CD8-positive, alpha-beta memory T cell (primary cell): Measurements from ENCODE around the gene NDST4. TPM values are rescaled to one million over a fixed set of nuclear protein-coding genes. Genes with fewer than 3 reads are reported as not detected.

Experiments used
- CTCF ChIA-PET: fragments of 350-600 bp; sonication (Branson Sonifier 250); formaldehyde crosslinking; loops from one replicate; lab custom pipeline; 2021; ENCODE audit warnings: antibody characterized with exemption; lab: Charles Lee
- POLR2A ChIA-PET: fragments of 350-600 bp; sonication (Branson Sonifier 250); formaldehyde crosslinking; loops from one replicate; lab custom pipeline; 2021; ENCODE audit warnings: antibody characterized with exemption; lab: Charles Lee
- DNase-seq, 5 donors: peaks; one replicate each; pipeline versions ENCODE4 v3.0.0 to v3.0.0-alpha.2; 2020 to 2022; ENCODE audit warnings: mixed read lengths in 1 of 5
- H3K27ac ChIP-seq: one replicate; pipeline ENCODE4 v1.7.0; 2013; ENCODE audit warnings: low read depth, mild to moderate bottlenecking, low read length, moderate library complexity
- H3K27me3 ChIP-seq: 2 replicates; pipeline ENCODE4 v1.7.0; 2013; ENCODE audit warnings: low read length, mild to moderate bottlenecking; ENCODE audit not compliant: insufficient read depth, poor library complexity, severe bottlenecking
- H3K36me3 ChIP-seq: 2 replicates; pipeline ENCODE4 v1.7.0; 2013; ENCODE audit warnings: mild to moderate bottlenecking, low read length, moderate library complexity; ENCODE audit not compliant: insufficient read depth
- H3K4me1 ChIP-seq: 2 replicates; pipeline ENCODE4 v1.7.0; 2013; ENCODE audit warnings: mild to moderate bottlenecking, low read length, moderate library complexity; ENCODE audit not compliant: insufficient read depth
- H3K4me3 ChIP-seq: 2 replicates; pipeline ENCODE4 v1.7.0; 2013; ENCODE audit warnings: mild to moderate bottlenecking, low read length
- H3K9me3 ChIP-seq: 2 replicates; pipeline ENCODE4 v1.7.0; 2013; ENCODE audit warnings: mild to moderate bottlenecking, low read length
- H3K27ac Mint-ChIP-seq, 8 donors: one replicate each; pipeline ENCODE4 v1.8.0; 2020 to 2021; ENCODE audit warnings: mixed read lengths in 8 of 8, mild to moderate bottlenecking in 6 of 8, inconsistent platforms in 3 of 8, moderate library complexity in 3 of 8
- H3K27me3 Mint-ChIP-seq, 2 donors: one replicate each; pipeline ENCODE4 v1.8.0; 2020 to 2021; ENCODE audit warnings: mixed read lengths in 2 of 2, mild to moderate bottlenecking in 1 of 2, moderate library complexity in 1 of 2
- H3K36me3 Mint-ChIP-seq, 3 donors: one replicate each; pipeline ENCODE4 v1.8.0; 2020 to 2021; ENCODE audit warnings: mixed read lengths in 3 of 3, inconsistent platforms in 1 of 3, mild to moderate bottlenecking in 1 of 3
- H3K4me1 Mint-ChIP-seq, 3 donors: one replicate each; pipeline ENCODE4 v1.8.0; 2020 to 2021; ENCODE audit warnings: mixed read lengths in 3 of 3, inconsistent platforms in 1 of 3, mild to moderate bottlenecking in 1 of 3
- H3K4me3 Mint-ChIP-seq, 7 donors: one replicate each; pipeline ENCODE4 v1.8.0; 2020 to 2021; ENCODE audit warnings: mixed read lengths in 7 of 7, mild to moderate bottlenecking in 6 of 7, moderate library complexity in 4 of 7, inconsistent platforms in 2 of 7
- H3K9me3 Mint-ChIP-seq, 5 donors: one replicate each; pipeline ENCODE4 v1.8.0; 2020 to 2022; ENCODE audit warnings: mixed read lengths in 5 of 5, mild to moderate bottlenecking in 3 of 5, moderate library complexity in 2 of 5, inconsistent platforms in 1 of 5
- polyA plus RNA-seq: library from polyadenylated mRNA; unstranded; fragments of 300-500 nt; fragmentation: Illumina TruSeq; gene quantifications from one replicate; pipeline ENCODE4 v1.2.3, GENCODE V29; 2021
- total RNA-seq, 2 experiments: library from RNA; stranded (reverse); gene quantifications; one replicate each; pipeline ENCODE4 v1.2.3, GENCODE V29; 2021

The NDST4 gene
- total and polyA plus RNA-seq, 3 experiments from 2014 or later = not detected

- Mint-ChIP-seq H3K4me3 (no peak overlapping the region), H3K9me3 (peaks cover 0 to 2% (median 0%) of the 10 kb centered on the region in 5 donors), H3K4me1 (no peaks in the 10 kb centered on the region), H3K27ac (no peak overlapping the region), H3K36me3 (no peaks in the 10 kb centered on the region), H3K27me3 (no peaks in the 10 kb centered on the region)
- H3K4me3 ChIP-seq = no peak overlapping the region
- H3K27me3 ChIP-seq = no peaks in the 10 kb centered on the region
- no peaks in the 10 kb centered on the region for H3K9me3 ChIP-seq
- H3K4me1 ChIP-seq = no peaks in the 10 kb centered on the region
- ChIA-PET CTCF (no interaction called here), POLR2A (no interaction called here)
- no peak for DNase-seq
- H3K36me3 ChIP-seq = no peaks in the 10 kb centered on the region
- H3K27ac ChIP-seq = no peak overlapping the region
Measured at GRCh38 chr4:114791976-114792375, 321.4 kb downstream of the NDST4 start.

- H3K27me3 Mint-ChIP-seq = peaks cover 0 to 3% of the 10 kb centered on the region in 2 donors
- Histone ChIP-seq H3K4me3 (no peak overlapping the region), H3K27me3 (no peaks in the 10 kb centered on the region), H3K36me3 (no peaks in the 10 kb centered on the region), H3K4me1 (no peaks in the 10 kb centered on the region), H3K27ac (no peak overlapping the region), H3K9me3 (no peaks in the 10 kb centered on the region)
- H3K9me3 Mint-ChIP-seq = peaks cover 0 to 2% (median 0%) of the 10 kb centered on the region in 5 donors
- no peak for DNase-seq
- no peaks in the 10 kb centered on the region for H3K4me1 Mint-ChIP-seq
- no peak overlapping the region for H3K27ac Mint-ChIP-seq
- ChIA-PET CTCF (no interaction called here), POLR2A (no interaction called here)
- H3K36me3 Mint-ChIP-seq = no peaks in the 10 kb centered on the region
- no peak overlapping the region for H3K4me3 Mint-ChIP-seq
Measured at GRCh38 chr4:114785570-114785969, 327.9 kb downstream of the NDST4 start.

GRCh38 chr4:114783215-114783595 lies 330.2 kb downstream of the NDST4 start:
- Histone ChIP-seq H3K27ac (no peak overlapping the region), H3K4me1 (no peaks in the 10 kb centered on the region), H3K36me3 (no peaks in the 10 kb centered on the region), H3K9me3 (no peaks in the 10 kb centered on the region), H3K27me3 (no peaks in the 10 kb centered on the region), H3K4me3 (no peak overlapping the region)
- Mint-ChIP-seq H3K4me3 (no peak overlapping the region), H3K9me3 (no peaks in the 10 kb centered on the region), H3K27ac (no peak overlapping the region), H3K27me3 (peaks cover 0 to 3% of the 10 kb centered on the region in 2 donors), H3K4me1 (no peaks in the 10 kb centered on the region), H3K36me3 (no peaks in the 10 kb centered on the region)
- CTCF ChIA-PET = no interaction called here
- DNase-seq = no peak
- POLR2A ChIA-PET = no interaction called here

DNA sequence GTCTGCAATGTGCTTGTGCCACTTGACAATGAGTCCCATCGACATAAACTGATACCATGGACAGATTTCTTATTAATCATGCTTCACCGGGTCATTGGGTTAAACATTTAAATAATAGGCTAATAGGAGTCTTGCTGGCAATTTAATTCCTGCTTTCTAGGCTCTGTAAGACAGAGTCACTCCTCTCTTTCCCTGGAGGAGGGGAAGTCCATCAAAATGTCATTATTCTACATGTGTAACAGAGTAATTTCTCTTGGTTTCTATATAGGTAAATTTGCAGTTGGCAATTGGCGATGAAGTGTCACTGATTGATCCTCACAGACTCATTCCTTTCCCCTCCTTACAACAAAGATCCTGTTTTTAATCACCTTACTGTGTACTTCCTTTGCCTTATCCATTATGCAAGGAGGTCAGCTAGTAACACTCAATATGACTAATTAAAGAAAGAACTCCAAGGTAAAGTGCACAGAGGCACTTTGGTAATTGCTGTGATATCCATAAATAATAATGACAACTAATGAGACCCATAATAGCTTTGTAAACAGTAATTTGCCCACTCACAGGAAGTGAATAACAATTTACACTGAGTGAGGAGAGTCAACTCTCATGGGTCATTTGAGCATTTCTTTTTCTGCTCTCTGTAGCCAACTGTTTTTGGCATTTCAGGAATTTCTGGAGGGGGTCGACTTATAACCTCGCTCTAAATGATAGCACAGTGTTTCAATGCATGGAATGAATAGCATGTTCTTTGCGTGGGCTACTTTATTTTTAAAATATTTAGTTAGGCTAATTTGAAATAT lies 330.8 kb downstream of the NDST4 start:
- H3K4me1 ChIP-seq = no peaks in the 10 kb centered on the region
- ChIA-PET POLR2A (no interaction called here), CTCF (no interaction called here)
- DNase-seq = no peak
- no peaks in the 10 kb centered on the region for H3K36me3 ChIP-seq
- H3K9me3 ChIP-seq = no peaks in the 10 kb centered on the region
- no peak overlapping the region for H3K4me3 ChIP-seq
- no peaks in the 10 kb centered on the region for H3K27me3 ChIP-seq
- H3K9me3 Mint-ChIP-seq = no peaks in the 10 kb centered on the region
- H3K4me1 Mint-ChIP-seq = no peaks in the 10 kb centered on the region
- no peaks in the 10 kb centered on the region for H3K36me3 Mint-ChIP-seq
- H3K27me3 Mint-ChIP-seq = peaks cover 0 to 3% of the 10 kb centered on the region in 2 donors
- no peak overlapping the region for H3K4me3 Mint-ChIP-seq
- H3K27ac Mint-ChIP-seq = no peak overlapping the region
- H3K27ac ChIP-seq = no peak overlapping the region

- peaks cover 0 to 3% of the 10 kb centered on the region in 2 donors for H3K27me3 Mint-ChIP-seq
- ChIA-PET POLR2A (no interaction called here), CTCF (no interaction called here)
- no peaks in the 10 kb centered on the region for H3K9me3 ChIP-seq
- H3K27me3 ChIP-seq = no peaks in the 10 kb centered on the region
- H3K4me3 Mint-ChIP-seq = no peak overlapping the region
- H3K9me3 Mint-ChIP-seq = no peaks in the 10 kb centered on the region
- H3K36me3 ChIP-seq = no peaks in the 10 kb centered on the region
- H3K36me3 Mint-ChIP-seq = no peaks in the 10 kb centered on the region
- H3K27ac Mint-ChIP-seq = no peak overlapping the region
- H3K4me3 ChIP-seq = no peak overlapping the region
- no peaks in the 10 kb centered on the region for H3K4me1 Mint-ChIP-seq
- no peak for DNase-seq
- H3K4me1 ChIP-seq = no peaks in the 10 kb centered on the region
- H3K27ac ChIP-seq = no peak overlapping the region
Measured at GRCh38 chr4:114780205-114780604, 333.2 kb downstream of the NDST4 start.
